ENCODE measurements around the gene DLG5. TPM values are rescaled to one million over a fixed set of nuclear protein-coding genes. Genes with fewer than 3 reads are reported as not detected.

The DLG5 gene
- polyA plus RNA-seq, 3 donors, result 0.14 to 0.77 TPM; not detected in 1

- Histone ChIP-seq H3K36me3 (replicated peaks in 1 of 2; ENCODE audit: control insufficient read depth in 1 of 2, insufficient read depth in 2 of 2, low read length in 2 of 2) (peaks cover 18 to 34% of the 10 kb centered on the region in 2 donors), H3K9me3 (replicated peaks in 1 of 2; ENCODE audit: control insufficient read depth in 1 of 2, insufficient read depth in 1 of 2, low read length in 2 of 2) (no peaks in the 10 kb centered on the region), H2AFZ (ENCODE audit: insufficient read depth, low read depth, low read length, poor library complexity, severe bottlenecking) (no peak overlapping the region), H3K79me2 (ENCODE audit: insufficient read depth, low read length) (no peaks in the 10 kb centered on the region), H3K4me1 (ENCODE audit: control insufficient read depth in 1 of 2, insufficient read depth in 2 of 2, low read length in 2 of 2) (no peaks in the 10 kb centered on the region), H3K4me2 (replicated peaks; ENCODE audit: extremely low read depth, low read length, poor library complexity, severe bottlenecking) (no peak overlapping the region), H3K4me3 (replicated peaks in 1 of 3; ENCODE audit: low read depth in 2 of 3, low read length in 3 of 3) (no peak overlapping the region), H3K27ac (ENCODE audit: low read depth in 1 of 2, low read length in 2 of 2) (no peak overlapping the region), H3K9ac (ENCODE audit: insufficient read depth, low read length, poor library complexity, severe bottlenecking) (no peak overlapping the region), H4K20me1 (ENCODE audit: insufficient read depth, low read length) (no peaks in the 10 kb centered on the region), H3K27me3 (ENCODE audit: control insufficient read depth in 2 of 2, insufficient read depth in 2 of 2, low read length in 2 of 2) (no peaks in the 10 kb centered on the region)
- no peak overlapping the region for H3K4me3 Mint-ChIP-seq
- WGBS (ENCODE audit: insufficient coverage), result no CpG with 5 or more reads among the region's 5 CpGs
- H3K27me3 Mint-ChIP-seq (ENCODE audit: low read depth in 3 of 3), result peaks cover 0 to 1% (median 0%) of the 10 kb centered on the region in 3 donors
- peaks cover 29% of the 10 kb centered on the region in 2 donors for H3K36me3 Mint-ChIP-seq
- intact Hi-C loops (cut with micrococcal nuclease), result no loop called here
- H3K4me1 Mint-ChIP-seq, result peaks cover 4% of the 10 kb centered on the region
- no peak overlapping the region for H3K27ac Mint-ChIP-seq
- no peaks in the 10 kb centered on the region for H3K9me3 Mint-ChIP-seq
- no peak for DNase-seq
- TF ChIP-seq, protein P1, sequence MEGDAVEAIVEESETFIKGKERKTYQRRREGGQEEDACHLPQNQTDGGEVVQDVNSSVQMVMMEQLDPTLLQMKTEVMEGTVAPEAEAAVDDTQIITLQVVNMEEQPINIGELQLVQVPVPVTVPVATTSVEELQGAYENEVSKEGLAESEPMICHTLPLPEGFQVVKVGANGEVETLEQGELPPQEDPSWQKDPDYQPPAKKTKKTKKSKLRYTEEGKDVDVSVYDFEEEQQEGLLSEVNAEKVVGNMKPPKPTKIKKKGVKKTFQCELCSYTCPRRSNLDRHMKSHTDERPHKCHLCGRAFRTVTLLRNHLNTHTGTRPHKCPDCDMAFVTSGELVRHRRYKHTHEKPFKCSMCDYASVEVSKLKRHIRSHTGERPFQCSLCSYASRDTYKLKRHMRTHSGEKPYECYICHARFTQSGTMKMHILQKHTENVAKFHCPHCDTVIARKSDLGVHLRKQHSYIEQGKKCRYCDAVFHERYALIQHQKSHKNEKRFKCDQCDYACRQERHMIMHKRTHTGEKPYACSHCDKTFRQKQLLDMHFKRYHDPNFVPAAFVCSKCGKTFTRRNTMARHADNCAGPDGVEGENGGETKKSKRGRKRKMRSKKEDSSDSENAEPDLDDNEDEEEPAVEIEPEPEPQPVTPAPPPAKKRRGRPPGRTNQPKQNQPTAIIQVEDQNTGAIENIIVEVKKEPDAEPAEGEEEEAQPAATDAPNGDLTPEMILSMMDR (IDR thresholded peaks at IDR 0.05), result no peak
These were observed 45.6 kb upstream of the DLG5 start for GRCh38 chr10:77972148-77972547.

DNA sequence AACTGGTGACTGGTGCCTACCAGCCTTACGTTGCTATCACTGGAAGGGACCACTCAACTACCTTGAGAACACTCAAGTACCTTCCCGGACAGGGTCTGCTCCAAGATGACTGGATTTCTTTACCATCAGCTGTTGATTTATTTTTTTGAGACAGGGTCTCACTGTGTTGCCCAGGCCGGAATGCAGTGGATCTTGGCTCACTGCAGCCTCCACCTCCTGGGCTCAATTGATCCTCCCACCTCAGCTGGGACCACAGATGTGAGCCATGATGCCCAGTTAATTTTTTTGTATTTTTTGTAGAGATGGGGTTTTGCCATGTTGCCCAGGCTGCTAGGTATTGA lies 45.2 kb upstream of the DLG5 start:
- Histone ChIP-seq H3K27me3 (ENCODE audit: control insufficient read depth in 2 of 2, insufficient read depth in 2 of 2, low read length in 2 of 2) (no peaks in the 10 kb centered on the region), H4K20me1 (ENCODE audit: insufficient read depth, low read length) (no peaks in the 10 kb centered on the region), H3K27ac (ENCODE audit: low read depth in 1 of 2, low read length in 2 of 2) (no peak overlapping the region), H2AFZ (ENCODE audit: insufficient read depth, low read depth, low read length, poor library complexity, severe bottlenecking) (no peak overlapping the region), H3K4me1 (ENCODE audit: control insufficient read depth in 1 of 2, insufficient read depth in 2 of 2, low read length in 2 of 2) (no peaks in the 10 kb centered on the region), H3K4me2 (replicated peaks; ENCODE audit: extremely low read depth, low read length, poor library complexity, severe bottlenecking) (no peak overlapping the region), H3K9ac (ENCODE audit: insufficient read depth, low read length, poor library complexity, severe bottlenecking) (no peak overlapping the region), H3K36me3 (replicated peaks in 1 of 2; ENCODE audit: control insufficient read depth in 1 of 2, insufficient read depth in 2 of 2, low read length in 2 of 2) (peaks cover 14 to 30% of the 10 kb centered on the region in 2 donors), H3K4me3 (replicated peaks in 1 of 3; ENCODE audit: low read depth in 2 of 3, low read length in 3 of 3) (no peak overlapping the region), H3K9me3 (replicated peaks in 1 of 2; ENCODE audit: control insufficient read depth in 1 of 2, insufficient read depth in 1 of 2, low read length in 2 of 2) (no peaks in the 10 kb centered on the region), H3K79me2 (ENCODE audit: insufficient read depth, low read length) (no peaks in the 10 kb centered on the region)
- H3K27ac Mint-ChIP-seq, result peak overlapping the region in 1 of 7 donors; percentile 26
- intact Hi-C loops (cut with micrococcal nuclease), result no loop called here
- DNase-seq, result no peak
- H3K4me3 Mint-ChIP-seq, result no peak overlapping the region
- TF ChIP-seq, protein P1 (IDR thresholded peaks at IDR 0.05), result no peak
- H3K27me3 Mint-ChIP-seq (ENCODE audit: low read depth in 3 of 3), result peaks cover 0 to 3% (median 0%) of the 10 kb centered on the region in 3 donors
- peaks cover 0 to 2% (median 0%) of the 10 kb centered on the region in 7 donors for H3K9me3 Mint-ChIP-seq
- peaks cover 25% of the 10 kb centered on the region in 2 donors for H3K36me3 Mint-ChIP-seq
- peaks cover 4% of the 10 kb centered on the region for H3K4me1 Mint-ChIP-seq
- WGBS (ENCODE audit: insufficient coverage), result 92% methylated on average over 3 of the region's 3 CpGs

Measured in CD14-positive monocyte (primary cell).